Prostate gland (tissue), 2 donors: Measurements from ENCODE around the gene CENPB. TPM values are rescaled to one million over a fixed set of nuclear protein-coding genes. Genes with fewer than 3 reads are reported as not detected.

ENCODE experiments used
- DNase-seq: peaks from one replicate; pipeline ENCODE4 v3.0.0-alpha.2; 2019; ENCODE audit warnings: low spot score
- H3K27ac ChIP-seq, 2 donors: fragments of 200-600 bp; sonication (generic); 2 replicates each; pipeline ENCODE4 v1.5.1; 2017 to 2019
- H3K27me3 ChIP-seq: fragments of 200-600 bp; sonication (generic); replicated peaks from 2 replicates; pipeline ENCODE4 v1.5.1; 2019; ENCODE audit not compliant: insufficient read depth
- H3K36me3 ChIP-seq, 2 donors: fragments of 200-600 bp; sonication (generic); 1 replicate in 1 of 2; 2 replicates in 1 of 2; pipeline versions ENCODE4 v1.5.1 to v1.8.1; 2017 to 2019
- H3K4me1 ChIP-seq: fragments of 200-600 bp; sonication (generic); replicated peaks from 2 replicates; pipeline ENCODE4 v1.5.1; 2019
- H3K4me3 ChIP-seq, 2 donors: fragments of 200-600 bp; sonication (generic); 2 replicates each; pipeline ENCODE4 v1.5.1; 2017 to 2019
- H3K9me3 ChIP-seq: fragments of 200-600 bp; sonication (generic); 2 replicates; pipeline ENCODE4 v1.5.1; 2017
- POLR2A ChIP-seq: fragments of 450-650 bp; IDR thresholded peaks from one replicate; pipeline ENCODE4 v1.6.1; 2016; ENCODE audit warnings: antibody characterized with exemption, mild to moderate bottlenecking
- POLR2AphosphoS5 ChIP-seq: sonication (generic); formaldehyde crosslinking; IDR thresholded peaks from one replicate; pipeline ENCODE4 v1.6.1; 2017; ENCODE audit warnings: antibody characterized with exemption
- WGBS: methylation state at CpG from one replicate; pipeline ENCODE4 v1.1.5; 2018; 5-methylcytosine and 5-hydroxymethylcytosine counted together
- intact Hi-C: fragments of 100-400 bp; cut with DNase I; formaldehyde crosslinking; loops from one replicate; pipeline ENCODE4 v1.14.2; 2022
- total RNA-seq, 2 donors: library from RNA; depleted of rRNA; stranded (reverse); fragments of >200 nt; gene quantifications; one replicate each; pipeline ENCODE4 v1.1.0, GENCODE V29; 2016
- TF ChIP-seq, protein P1 (sequence below), 4 experiments: fragments of 200-600 bp in 2 of 4; fragments of 450-650 bp in 2 of 4; sonication (generic) in 2 of 4; IDR thresholded peaks; 1 replicate in 3 of 4; 2 replicates in 1 of 4; pipeline ENCODE4 v1.5.1; 2016 to 2019; ENCODE audit warnings: antibody characterized with exemption in 4 of 4, mild to moderate bottlenecking in 2 of 4, moderate library complexity in 2 of 4

CENPB gene
- total RNA-seq, 2 donors from 2014 or later = 76.6 to 86.9 TPM

DNA sequence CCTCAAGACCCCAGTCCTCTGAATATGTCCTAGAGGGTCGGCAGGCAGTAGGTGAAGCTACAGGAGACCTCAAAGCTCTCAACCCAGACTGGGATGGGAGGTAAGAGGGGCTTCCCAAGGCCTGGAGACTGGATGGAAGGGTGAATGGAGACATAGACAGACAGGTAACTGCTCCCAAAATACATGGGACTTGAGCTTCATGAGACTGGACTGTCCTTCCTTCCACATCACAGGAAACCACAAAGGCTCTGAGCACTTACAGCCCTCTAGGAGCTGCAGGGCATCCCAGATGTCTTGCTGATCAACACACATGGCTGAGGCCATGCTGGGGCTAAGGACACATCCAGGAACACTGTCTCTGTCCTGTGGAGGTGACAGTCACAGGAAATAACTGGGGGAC lies 42.5 kb downstream of the CENPB start:
- WGBS = 83% methylated on average over 1 of the region's 1 CpG
- Histone ChIP-seq H3K4me1 (no peaks in the 10 kb centered on the region), H3K9me3 (no peaks in the 10 kb centered on the region), H3K27ac (no peak overlapping the region), H3K36me3 (no peaks in the 10 kb centered on the region), H3K4me3 (no peak overlapping the region), H3K27me3 (no peaks in the 10 kb centered on the region)
- no peak for TF ChIP-seq POLR2AphosphoS5
- TF ChIP-seq, protein P1, sequence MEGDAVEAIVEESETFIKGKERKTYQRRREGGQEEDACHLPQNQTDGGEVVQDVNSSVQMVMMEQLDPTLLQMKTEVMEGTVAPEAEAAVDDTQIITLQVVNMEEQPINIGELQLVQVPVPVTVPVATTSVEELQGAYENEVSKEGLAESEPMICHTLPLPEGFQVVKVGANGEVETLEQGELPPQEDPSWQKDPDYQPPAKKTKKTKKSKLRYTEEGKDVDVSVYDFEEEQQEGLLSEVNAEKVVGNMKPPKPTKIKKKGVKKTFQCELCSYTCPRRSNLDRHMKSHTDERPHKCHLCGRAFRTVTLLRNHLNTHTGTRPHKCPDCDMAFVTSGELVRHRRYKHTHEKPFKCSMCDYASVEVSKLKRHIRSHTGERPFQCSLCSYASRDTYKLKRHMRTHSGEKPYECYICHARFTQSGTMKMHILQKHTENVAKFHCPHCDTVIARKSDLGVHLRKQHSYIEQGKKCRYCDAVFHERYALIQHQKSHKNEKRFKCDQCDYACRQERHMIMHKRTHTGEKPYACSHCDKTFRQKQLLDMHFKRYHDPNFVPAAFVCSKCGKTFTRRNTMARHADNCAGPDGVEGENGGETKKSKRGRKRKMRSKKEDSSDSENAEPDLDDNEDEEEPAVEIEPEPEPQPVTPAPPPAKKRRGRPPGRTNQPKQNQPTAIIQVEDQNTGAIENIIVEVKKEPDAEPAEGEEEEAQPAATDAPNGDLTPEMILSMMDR (IDR thresholded peaks at IDR 0.05) = no peak
- TF ChIP-seq POLR2A = no peak
- DNase-seq = no peak
- intact Hi-C loops = no loop called here

DNA sequence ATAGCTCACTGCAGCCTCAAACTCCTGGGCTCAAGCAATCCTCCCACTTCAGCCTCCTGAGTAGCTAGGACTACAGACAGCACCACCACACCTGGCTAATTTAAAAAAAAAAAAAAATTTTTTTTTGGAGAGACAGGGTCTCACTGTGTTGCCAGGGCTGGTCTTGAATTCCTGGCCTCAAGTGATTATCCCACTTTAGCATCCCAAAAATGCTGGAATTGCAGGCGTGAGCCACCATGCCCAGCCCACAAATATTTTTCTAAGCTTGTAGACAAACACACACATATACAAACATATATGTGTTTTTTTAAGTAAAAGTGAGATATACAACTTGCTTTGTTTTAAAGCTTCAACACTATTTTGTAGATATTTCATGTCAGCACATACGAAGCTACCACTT lies 43.3 kb downstream of the CENPB start:
- intact Hi-C loops = no loop called here
- no peaks in the 10 kb centered on the region for H3K27me3 ChIP-seq
- no peak overlapping the region for H3K27ac ChIP-seq
- WGBS = 95% methylated on average over 2 of the region's 2 CpGs
- H3K9me3 ChIP-seq = no peaks in the 10 kb centered on the region
- no peak for TF ChIP-seq POLR2A
- no peak for TF ChIP-seq POLR2AphosphoS5
- TF ChIP-seq, protein P1 (IDR thresholded peaks at IDR 0.05) = no peak
- no peak for DNase-seq
- peaks cover 3% of the 10 kb centered on the region for H3K4me1 ChIP-seq
- H3K36me3 ChIP-seq = no peaks in the 10 kb centered on the region
- H3K4me3 ChIP-seq = no peak overlapping the region

DNA sequence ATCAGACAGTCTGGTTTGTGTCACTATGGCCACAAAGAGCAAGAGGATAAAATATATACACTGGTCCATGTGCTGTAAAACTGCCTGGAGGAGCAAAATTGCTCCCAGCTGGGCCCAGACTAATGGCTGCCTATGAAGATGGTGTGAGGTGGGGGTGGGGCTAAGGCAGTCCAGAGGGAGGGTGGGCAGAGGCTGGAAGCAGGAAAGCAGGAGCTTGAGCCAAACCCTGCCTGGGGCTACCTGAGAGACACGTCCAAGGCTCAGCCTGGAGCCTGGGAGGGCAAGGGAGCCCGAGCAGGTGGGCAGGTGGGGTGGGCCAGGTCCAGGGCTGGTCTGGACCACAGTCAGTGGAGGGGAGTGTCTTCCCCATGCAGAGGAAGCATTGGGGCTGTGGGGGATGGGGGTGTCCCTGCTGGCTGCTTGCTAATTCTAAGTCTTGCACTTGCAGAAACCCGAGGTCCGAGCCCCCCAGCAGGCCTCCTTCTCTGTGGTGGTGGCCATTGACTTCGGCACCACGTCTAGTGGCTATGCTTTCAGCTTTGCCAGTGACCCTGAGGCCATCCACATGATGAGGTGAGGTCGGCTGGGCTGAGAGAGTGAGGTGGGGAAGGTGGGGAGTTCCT lies 44.6 kb downstream of the CENPB start:
- no peak for DNase-seq
- intact Hi-C loops = no loop called here
- no peaks in the 10 kb centered on the region for H3K27me3 ChIP-seq
- H3K9me3 ChIP-seq = no peaks in the 10 kb centered on the region
- no peak overlapping the region for H3K27ac ChIP-seq
- no peaks in the 10 kb centered on the region for H3K36me3 ChIP-seq
- H3K4me1 ChIP-seq = peaks cover 3% of the 10 kb centered on the region
- 75% methylated on average over 7 of the region's 7 CpGs for WGBS
- no peak overlapping the region for H3K4me3 ChIP-seq
- no peak for TF ChIP-seq POLR2A
- TF ChIP-seq, protein P1 (IDR thresholded peaks at IDR 0.05) = no peak
- no peak for TF ChIP-seq POLR2AphosphoS5

DNA sequence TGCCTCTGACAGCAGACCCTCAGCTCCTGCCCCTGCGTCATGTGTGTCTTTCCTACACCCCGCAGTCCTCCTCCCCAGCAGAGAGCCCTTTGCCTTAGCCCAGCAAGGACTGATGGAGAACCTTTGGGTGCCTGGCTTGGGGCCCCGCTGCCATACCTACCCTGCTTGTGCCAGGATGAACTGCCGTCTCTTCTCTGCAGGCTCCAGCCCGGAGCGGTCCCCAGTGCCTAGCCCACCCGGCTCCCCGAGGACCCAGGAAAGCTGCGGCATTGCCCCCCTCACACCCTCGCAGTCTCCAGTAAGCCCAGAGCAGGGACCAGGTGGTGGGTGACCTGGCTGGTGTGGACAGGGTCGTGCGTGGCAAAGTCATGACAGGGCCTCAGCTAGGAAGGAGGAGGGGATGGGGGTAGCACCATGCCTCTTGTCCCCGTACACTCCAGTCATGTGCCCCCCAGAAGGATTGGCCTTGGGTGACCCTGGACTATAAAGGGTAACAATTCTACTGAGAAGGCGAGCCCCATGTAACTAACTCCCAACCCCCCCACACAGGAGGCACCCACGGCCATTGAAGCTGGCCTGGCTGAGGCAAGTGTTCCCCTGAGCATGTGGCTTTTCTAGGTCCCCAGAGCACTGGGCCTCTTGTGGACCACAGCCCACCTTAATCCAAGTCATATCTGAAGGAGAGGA lies 45.8 kb downstream of the CENPB start:
- no peak overlapping the region for H3K27ac ChIP-seq
- peaks cover 3% of the 10 kb centered on the region for H3K4me1 ChIP-seq
- H3K4me3 ChIP-seq = no peak overlapping the region
- TF ChIP-seq POLR2AphosphoS5 (no peak), POLR2A (no peak)
- TF ChIP-seq, protein P1 (IDR thresholded peaks at IDR 0.05) = no peak
- DNase-seq = no peak
- 92% methylated on average over 15 of the region's 15 CpGs for WGBS
- no peaks in the 10 kb centered on the region for H3K9me3 ChIP-seq
- H3K36me3 ChIP-seq = no peaks in the 10 kb centered on the region
- intact Hi-C loops = no loop called here
- no peaks in the 10 kb centered on the region for H3K27me3 ChIP-seq

DNA sequence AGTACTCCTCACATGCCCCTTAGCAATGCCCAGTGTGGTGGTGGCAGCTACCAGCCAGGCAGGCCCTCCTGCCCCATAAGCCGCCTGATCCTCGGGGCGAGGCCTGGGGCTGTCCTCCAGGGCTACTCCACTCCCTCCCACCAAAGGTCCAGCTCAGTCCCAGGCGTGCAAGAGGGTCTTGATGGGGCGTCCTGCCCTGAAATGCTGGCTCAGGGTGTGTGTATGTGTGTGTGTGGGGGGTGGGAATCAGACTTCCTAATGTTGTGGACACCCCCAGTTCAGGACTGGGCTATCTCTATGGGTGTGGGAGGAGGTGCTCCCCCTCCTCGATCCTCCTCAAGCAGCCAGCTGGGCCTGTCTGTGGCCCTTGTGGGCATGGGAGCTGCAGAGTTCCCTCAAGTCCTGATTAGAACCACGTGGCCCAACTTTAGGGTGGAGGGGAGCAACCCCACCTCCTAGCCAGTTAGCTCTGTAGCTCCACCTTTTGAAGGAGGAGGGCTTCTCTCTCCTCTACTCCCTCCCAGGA lies 46.6 kb downstream of the CENPB start:
- no peak overlapping the region for H3K27ac ChIP-seq
- H3K27me3 ChIP-seq = no peaks in the 10 kb centered on the region
- intact Hi-C loops = no loop called here
- no peaks in the 10 kb centered on the region for H3K9me3 ChIP-seq
- TF ChIP-seq, protein P1 (IDR thresholded peaks at IDR 0.05) = no peak
- TF ChIP-seq POLR2AphosphoS5 (no peak), POLR2A (no peak)
- no peak overlapping the region for H3K4me3 ChIP-seq
- no peak for DNase-seq
- H3K4me1 ChIP-seq = peaks cover 3% of the 10 kb centered on the region
- 90% methylated on average over 7 of the region's 7 CpGs for WGBS
- H3K36me3 ChIP-seq = no peaks in the 10 kb centered on the region
